Measurements from ENCODE around the gene CPSF4. TPM values are rescaled to one million over a fixed set of nuclear protein-coding genes. Genes with fewer than 3 reads are reported as not detected.

CPSF4 gene
- total RNA-seq, 1 donor from 2014 or later: 92.3 TPM

DNA sequence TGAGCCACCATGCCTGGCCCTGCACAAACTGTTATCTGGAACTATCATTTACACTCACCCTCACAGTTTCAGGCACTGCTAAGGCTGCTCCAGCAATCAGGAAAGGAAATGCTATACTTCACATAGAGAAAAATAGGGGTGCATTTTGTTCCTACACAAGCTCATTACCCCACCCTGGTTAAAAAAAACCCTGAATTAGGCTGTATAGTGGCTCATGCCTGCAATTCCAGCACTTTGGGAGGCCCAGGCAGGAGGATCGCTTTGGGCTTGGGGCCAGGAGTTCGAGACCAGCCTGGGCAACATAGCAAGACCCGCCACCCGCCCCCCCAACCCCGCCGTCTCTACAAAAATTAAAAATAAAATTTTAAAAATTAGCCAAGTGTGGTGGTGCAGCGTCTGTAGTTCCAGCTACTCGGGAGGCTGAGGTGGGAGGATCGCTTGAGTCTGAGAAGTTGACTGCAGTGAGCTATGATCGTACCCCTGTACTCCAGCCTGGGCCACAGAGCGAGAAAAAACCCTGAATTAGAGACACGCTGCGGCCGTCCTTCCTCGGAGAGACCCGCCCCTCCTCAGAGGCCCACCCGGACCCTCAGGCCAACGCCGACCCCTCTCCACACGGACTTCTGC lies 684 bp upstream of the CPSF4 start:
- Mint-ChIP-seq H3K4me1 (ENCODE audit: low read depth) (peaks cover 24% of the 10 kb centered on the region), H3K4me3 (peak overlapping the region; percentile 98), H3K27ac (no peak overlapping the region), H3K27me3 (ENCODE audit: insufficient read depth) (no peaks in the 10 kb centered on the region), H3K36me3 (ENCODE audit: low read depth) (peaks cover 19% of the 10 kb centered on the region), H3K9me3 (no peaks in the 10 kb centered on the region)
- DNase-seq (ENCODE audit: low spot score): no peak
- intact Hi-C loops (cut with micrococcal nuclease): loop anchor here (1.0 to 2.0 kb wide), 6 partner anchors 29 to 577 kb away; partner anchors contain the start of genes ZKSCAN1, ZKSCAN5 and ZNF789

DNA sequence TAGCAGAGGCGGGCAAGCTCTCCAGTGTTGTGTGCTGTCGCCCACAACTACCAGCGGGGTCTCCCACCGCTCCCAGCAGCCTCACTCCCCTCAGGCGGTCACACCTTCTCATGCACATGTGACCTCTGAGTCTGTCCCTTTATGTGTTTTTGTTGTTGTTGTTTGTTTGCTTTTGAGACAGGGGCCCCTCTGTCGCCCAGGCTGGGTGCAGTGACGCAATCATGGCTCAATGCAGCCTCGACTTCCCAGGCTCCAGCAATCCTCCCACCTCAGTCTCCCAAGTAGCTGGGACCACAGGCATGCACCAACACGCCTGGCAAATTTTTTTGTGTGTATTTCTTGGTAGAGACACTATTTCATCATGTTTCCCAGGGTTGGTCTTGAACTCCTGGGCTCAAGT lies 1.5 kb downstream of the CPSF4 start:
- DNase-seq (ENCODE audit: low spot score): no peak
- Mint-ChIP-seq H3K36me3 (ENCODE audit: low read depth) (peaks cover 27% of the 10 kb centered on the region), H3K9me3 (no peaks in the 10 kb centered on the region), H3K27ac (peak overlapping the region; percentile 83), H3K4me1 (ENCODE audit: low read depth) (peaks cover 28% of the 10 kb centered on the region), H3K27me3 (ENCODE audit: insufficient read depth) (no peaks in the 10 kb centered on the region), H3K4me3 (peak overlapping the region; percentile 98)
- intact Hi-C loops (cut with micrococcal nuclease): no loop called here

DNA sequence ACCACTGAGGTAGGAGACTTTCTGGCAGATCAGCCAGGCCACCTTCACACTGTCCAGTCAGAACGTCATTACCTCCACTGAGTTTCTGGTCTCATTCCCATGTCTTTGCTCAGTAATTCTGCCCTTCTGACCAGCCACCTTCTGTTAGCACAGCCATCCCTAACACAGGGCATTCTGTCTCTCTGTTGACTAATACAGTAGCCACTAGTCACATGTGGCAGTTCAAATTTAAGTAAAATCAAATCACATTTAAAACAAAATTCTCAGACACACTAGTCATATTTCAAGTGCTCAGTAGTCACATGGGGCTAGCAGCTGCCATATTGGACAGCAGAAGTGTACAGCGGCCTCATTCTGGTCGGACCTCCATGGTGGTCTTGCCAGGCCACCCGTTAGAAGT lies 7.4 kb downstream of the CPSF4 start:
- Mint-ChIP-seq H3K27ac (no peak overlapping the region), H3K4me1 (ENCODE audit: low read depth) (peaks cover 12% of the 10 kb centered on the region), H3K36me3 (ENCODE audit: low read depth) (peaks cover 49% of the 10 kb centered on the region), H3K4me3 (no peak overlapping the region), H3K27me3 (ENCODE audit: insufficient read depth) (no peaks in the 10 kb centered on the region), H3K9me3 (no peaks in the 10 kb centered on the region)
- intact Hi-C loops (cut with micrococcal nuclease): no loop called here
- DNase-seq (ENCODE audit: low spot score): no peak

DNA sequence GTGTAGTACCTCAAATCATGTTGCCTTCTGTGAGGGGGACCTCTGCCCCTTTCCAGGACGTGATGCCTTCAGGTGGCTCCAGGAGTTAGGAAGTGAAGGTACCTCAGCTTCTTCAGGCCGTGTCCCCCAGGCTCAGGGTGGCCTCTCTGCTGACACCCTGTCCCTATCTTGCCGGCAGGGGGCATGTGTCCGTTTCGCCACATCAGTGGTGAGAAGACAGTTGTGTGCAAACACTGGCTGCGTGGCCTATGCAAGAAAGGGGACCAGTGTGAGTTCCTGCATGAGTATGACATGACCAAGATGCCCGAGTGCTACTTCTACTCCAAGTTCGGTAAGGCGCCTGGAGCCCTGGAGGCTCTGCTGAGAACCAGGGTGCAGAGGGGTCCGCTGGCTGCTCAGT lies 9.2 kb downstream of the CPSF4 start:
- no peaks in the 10 kb centered on the region for H3K27me3 Mint-ChIP-seq (ENCODE audit: insufficient read depth)
- DNase-seq (ENCODE audit: low spot score): no peak

GRCh38 chr7:99448855-99449254 lies 10.1 kb downstream of the CPSF4 start:
- no peaks in the 10 kb centered on the region for H3K27me3 Mint-ChIP-seq (ENCODE audit: insufficient read depth)
- no peak for DNase-seq (ENCODE audit: low spot score)
- no peak overlapping the region for H3K4me3 Mint-ChIP-seq
- H3K9me3 Mint-ChIP-seq: no peaks in the 10 kb centered on the region
- peaks cover 43% of the 10 kb centered on the region for H3K36me3 Mint-ChIP-seq (ENCODE audit: low read depth)
- no peaks in the 10 kb centered on the region for H3K4me1 Mint-ChIP-seq (ENCODE audit: low read depth)
- H3K27ac Mint-ChIP-seq: no peak overlapping the region
- intact Hi-C loops (cut with micrococcal nuclease): no loop called here

More for the DNA sequence above, 9.2 kb downstream of the CPSF4 start:
- Mint-ChIP-seq H3K9me3 (no peaks in the 10 kb centered on the region), H3K4me1 (ENCODE audit: low read depth) (peaks cover 5% of the 10 kb centered on the region), H3K36me3 (ENCODE audit: low read depth) (peaks cover 44% of the 10 kb centered on the region), H3K4me3 (no peak overlapping the region), H3K27ac (no peak overlapping the region)
- intact Hi-C loops (cut with micrococcal nuclease): no loop called here

DNA sequence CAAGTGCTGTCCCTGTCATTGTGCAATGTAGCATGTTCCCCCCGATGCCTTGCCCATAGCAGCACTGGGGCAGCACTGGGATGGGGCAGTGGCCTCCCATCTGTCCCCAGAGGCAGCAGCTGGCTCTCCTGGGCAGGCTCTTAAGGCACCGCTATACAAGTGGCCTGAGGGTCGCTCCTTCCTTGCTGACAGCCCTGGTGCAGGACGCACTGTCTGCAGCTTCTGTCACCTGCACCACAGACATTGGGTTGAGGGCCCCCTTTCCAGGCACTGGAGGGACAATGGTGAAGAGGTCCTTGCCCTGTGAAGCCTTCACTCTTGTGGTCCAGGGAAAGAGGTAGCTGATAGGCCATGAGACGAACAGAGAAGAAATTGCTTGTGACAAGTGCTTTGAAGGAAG lies 10.6 kb downstream of the CPSF4 start:
- Mint-ChIP-seq H3K36me3 (ENCODE audit: low read depth) (peaks cover 45% of the 10 kb centered on the region), H3K4me1 (ENCODE audit: low read depth) (no peaks in the 10 kb centered on the region), H3K9me3 (no peaks in the 10 kb centered on the region), H3K27ac (no peak overlapping the region), H3K27me3 (ENCODE audit: insufficient read depth) (no peaks in the 10 kb centered on the region), H3K4me3 (no peak overlapping the region)
- intact Hi-C loops (cut with micrococcal nuclease): no loop called here
- DNase-seq (ENCODE audit: low spot score): no peak

DNA sequence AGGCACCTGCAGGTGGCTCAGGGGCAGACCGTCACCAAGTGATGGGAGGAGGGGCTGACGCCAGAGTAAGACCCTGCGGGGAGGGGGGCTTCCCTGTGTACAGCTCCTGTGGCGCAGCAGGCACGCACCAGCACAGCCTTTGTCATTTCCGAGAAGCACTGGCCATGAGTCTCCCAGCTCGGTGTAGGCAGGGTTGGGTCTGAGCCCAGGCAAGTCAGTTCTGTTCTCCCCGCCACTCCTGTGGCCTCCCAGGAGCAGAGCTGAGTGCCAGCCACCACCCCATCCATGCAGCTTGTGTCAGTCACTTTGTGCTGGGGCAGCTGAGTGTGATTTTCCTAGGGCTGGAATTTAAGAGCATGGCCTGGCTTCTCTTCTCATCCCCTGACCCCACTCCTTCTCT lies 13.2 kb downstream of the CPSF4 start:
- H3K4me1 Mint-ChIP-seq (ENCODE audit: low read depth): no peaks in the 10 kb centered on the region
- DNase-seq (ENCODE audit: low spot score): no peak
- H3K27ac Mint-ChIP-seq: no peak overlapping the region
- H3K4me3 Mint-ChIP-seq: no peak overlapping the region
- intact Hi-C loops (cut with micrococcal nuclease): no loop called here
- peaks cover 38% of the 10 kb centered on the region for H3K36me3 Mint-ChIP-seq (ENCODE audit: low read depth)
- H3K27me3 Mint-ChIP-seq (ENCODE audit: insufficient read depth): no peaks in the 10 kb centered on the region
- H3K9me3 Mint-ChIP-seq: no peaks in the 10 kb centered on the region

DNA sequence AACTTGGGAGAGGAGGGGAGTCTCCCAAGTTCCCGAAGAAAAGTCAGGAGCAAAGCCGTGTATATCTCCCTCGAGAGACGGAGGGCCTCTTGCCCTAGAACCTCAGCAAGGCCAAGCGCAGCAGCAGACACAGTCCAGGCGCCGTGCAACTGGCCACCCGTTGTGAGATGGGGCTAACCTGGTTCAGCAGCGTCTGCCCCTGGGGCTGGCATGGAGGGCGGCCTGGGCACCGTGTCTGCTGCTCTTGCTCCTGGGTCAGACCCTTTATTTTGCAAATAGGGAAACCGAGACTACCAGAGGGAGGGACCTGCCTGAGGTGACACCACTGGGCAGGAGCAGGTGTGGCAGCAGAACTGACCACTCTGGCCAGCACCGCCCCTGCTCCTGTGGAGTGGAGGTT lies 13.8 kb downstream of the CPSF4 start:
- no peak for DNase-seq (ENCODE audit: low spot score)
- no peaks in the 10 kb centered on the region for H3K27me3 Mint-ChIP-seq (ENCODE audit: insufficient read depth)
- H3K4me3 Mint-ChIP-seq: no peak overlapping the region
- H3K9me3 Mint-ChIP-seq: no peaks in the 10 kb centered on the region
- no peaks in the 10 kb centered on the region for H3K4me1 Mint-ChIP-seq (ENCODE audit: low read depth)
- no peak overlapping the region for H3K27ac Mint-ChIP-seq
- H3K36me3 Mint-ChIP-seq (ENCODE audit: low read depth): peaks cover 39% of the 10 kb centered on the region
- intact Hi-C loops (cut with micrococcal nuclease): no loop called here

DNA sequence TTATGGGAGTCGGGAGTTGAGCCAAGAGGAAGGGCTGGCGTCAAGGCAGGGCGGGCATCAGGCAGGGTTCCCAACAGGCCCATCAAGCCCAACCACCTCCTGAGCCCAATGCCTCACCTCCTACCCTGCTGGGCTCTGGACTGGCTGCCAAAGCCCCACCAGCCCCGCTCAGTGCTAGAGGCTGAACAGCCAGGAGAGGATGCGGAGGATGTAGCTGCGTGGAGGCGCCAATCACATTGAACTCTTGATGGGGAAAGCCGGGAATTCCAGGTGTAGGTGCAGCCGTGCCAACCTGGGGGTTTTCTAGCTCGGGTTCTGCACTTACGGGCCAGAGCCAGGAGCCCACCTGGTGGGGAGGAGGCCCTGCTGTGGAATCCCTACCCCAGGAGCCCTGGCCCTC lies 14.4 kb downstream of the CPSF4 start:
- no peak overlapping the region for H3K4me3 Mint-ChIP-seq
- H3K4me1 Mint-ChIP-seq (ENCODE audit: low read depth): no peaks in the 10 kb centered on the region
- H3K27me3 Mint-ChIP-seq (ENCODE audit: insufficient read depth): no peaks in the 10 kb centered on the region
- peaks cover 37% of the 10 kb centered on the region for H3K36me3 Mint-ChIP-seq (ENCODE audit: low read depth)
- no peak for DNase-seq (ENCODE audit: low spot score)
- intact Hi-C loops (cut with micrococcal nuclease): no loop called here
- no peak overlapping the region for H3K27ac Mint-ChIP-seq
- H3K9me3 Mint-ChIP-seq: no peaks in the 10 kb centered on the region

GRCh38 chr7:99455874-99456273 lies 17.1 kb downstream of the CPSF4 start:
- intact Hi-C loops (cut with micrococcal nuclease): no loop called here
- no peaks in the 10 kb centered on the region for H3K9me3 Mint-ChIP-seq
- H3K4me3 Mint-ChIP-seq: no peak overlapping the region
- no peaks in the 10 kb centered on the region for H3K27me3 Mint-ChIP-seq (ENCODE audit: insufficient read depth)
- no peak for DNase-seq (ENCODE audit: low spot score)
- peaks cover 43% of the 10 kb centered on the region for H3K36me3 Mint-ChIP-seq (ENCODE audit: low read depth)
- H3K27ac Mint-ChIP-seq: no peak overlapping the region
- peaks cover 13% of the 10 kb centered on the region for H3K4me1 Mint-ChIP-seq (ENCODE audit: low read depth)

- Mint-ChIP-seq H3K36me3 (ENCODE audit: low read depth) (peaks cover 42% of the 10 kb centered on the region), H3K4me1 (ENCODE audit: low read depth) (peaks cover 14% of the 10 kb centered on the region), H3K27me3 (ENCODE audit: insufficient read depth) (no peaks in the 10 kb centered on the region), H3K9me3 (no peaks in the 10 kb centered on the region), H3K27ac (no peak overlapping the region), H3K4me3 (no peak overlapping the region)
- intact Hi-C loops (cut with micrococcal nuclease): no loop called here
- DNase-seq (ENCODE audit: low spot score): no peak
Measured at GRCh38 chr7:99456288-99456687, 17.5 kb downstream of the CPSF4 start.

GRCh38 chr7:99457050-99457649 lies 18.4 kb downstream of the CPSF4 start:
- DNase-seq (ENCODE audit: low spot score): no peak
- H3K4me1 Mint-ChIP-seq (ENCODE audit: low read depth): peaks cover 14% of the 10 kb centered on the region
- H3K36me3 Mint-ChIP-seq (ENCODE audit: low read depth): peaks cover 44% of the 10 kb centered on the region
- intact Hi-C loops (cut with micrococcal nuclease): no loop called here
- H3K27me3 Mint-ChIP-seq (ENCODE audit: insufficient read depth): no peaks in the 10 kb centered on the region
- no peak overlapping the region for H3K27ac Mint-ChIP-seq
- no peaks in the 10 kb centered on the region for H3K9me3 Mint-ChIP-seq
- H3K4me3 Mint-ChIP-seq: no peak overlapping the region

DNA sequence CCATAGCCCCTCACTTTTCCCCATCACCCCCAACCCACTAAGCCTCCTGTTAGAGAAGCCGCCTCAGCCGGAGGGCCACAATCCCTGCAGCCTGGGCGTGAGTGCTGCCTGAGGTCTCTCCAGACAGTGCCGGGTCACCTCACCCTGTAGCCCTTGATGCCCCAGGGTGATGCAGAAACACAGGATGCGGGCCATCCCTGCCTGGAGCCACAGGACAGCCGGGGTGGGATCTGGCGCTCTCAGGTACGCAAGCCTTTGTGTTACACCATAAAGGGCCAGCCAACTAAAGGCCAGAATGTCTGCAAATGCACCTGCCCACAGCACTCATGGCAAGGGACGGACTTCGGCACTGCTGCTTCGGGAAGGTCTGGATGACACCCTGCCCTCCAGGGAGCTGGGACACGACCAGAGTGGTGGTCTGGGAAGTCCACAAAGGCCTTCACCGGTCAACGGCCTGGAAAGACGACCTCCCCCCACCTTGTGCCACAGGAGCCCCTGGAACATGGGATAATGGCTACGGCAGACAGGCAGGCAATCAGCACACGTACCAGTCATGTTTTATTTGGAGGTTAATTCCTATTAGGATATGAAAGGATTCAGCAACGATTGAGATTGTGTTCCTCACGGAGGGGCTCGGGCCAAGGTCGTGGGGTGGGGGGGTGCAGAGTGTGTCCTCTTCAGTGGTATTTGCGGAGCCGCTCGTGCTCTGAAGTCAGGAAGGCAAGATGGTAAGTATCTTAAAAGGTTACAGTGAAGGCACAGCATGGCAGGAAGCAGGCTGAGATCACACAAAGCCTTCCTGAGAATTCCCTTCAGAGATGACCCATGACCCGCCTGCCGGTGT lies 19.1 kb downstream of the CPSF4 start:
- Mint-ChIP-seq H3K4me3 (no peak overlapping the region), H3K27ac (no peak overlapping the region), H3K4me1 (ENCODE audit: low read depth) (peaks cover 14% of the 10 kb centered on the region), H3K27me3 (ENCODE audit: insufficient read depth) (no peaks in the 10 kb centered on the region), H3K9me3 (no peaks in the 10 kb centered on the region), H3K36me3 (ENCODE audit: low read depth) (peaks cover 46% of the 10 kb centered on the region)
- DNase-seq (ENCODE audit: low spot score): no peak
- intact Hi-C loops (cut with micrococcal nuclease): no loop called here

Data from activated T-helper 1 cell treated with anti-CD3 and anti-CD28 coated beads, Interleukin-12 subunit alpha, Interleukin-12 subunit beta, Interleukin-2, Interleukin-4 antibody, amounts not matched to agents 30 ng/mL and 10 ng/mL and 1 ng/mL, durations not matched to agents 14 hours and 24 hours and 36 hours (primary cell).